NCI-H2196 (cell line): ENCODE measurements around the gene PLCZ1.
"Not testable (repeated sequence)": the region's sequence is repeated elsewhere in the genome, so short reads cannot be mapped to it uniquely, and the experiment has no call there.

Experiments
- DNase-seq: peaks from one replicate; lab custom pipeline; 2025; ENCODE audit not compliant: unreplicated experiment; lab: John Stamatoyannopoulos, UW

The PLCZ1 gene

DNA sequence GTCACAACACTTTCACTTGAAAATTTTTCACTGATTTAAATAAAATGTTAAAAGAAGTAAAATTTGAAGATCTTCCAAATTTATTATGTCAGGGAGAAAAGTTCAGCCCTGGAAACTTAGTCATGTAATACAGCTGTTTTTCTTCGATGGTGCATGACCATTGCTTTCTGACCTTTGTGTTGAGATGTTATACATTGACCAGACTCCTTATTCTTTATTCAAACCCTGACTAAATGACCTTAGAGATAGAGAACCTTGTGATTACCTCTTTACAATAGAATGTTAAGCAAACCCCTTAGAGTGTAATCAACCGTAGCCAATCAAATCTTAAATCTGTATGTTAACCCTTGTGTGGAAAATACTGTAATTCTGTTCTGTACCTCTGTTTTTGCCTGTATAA lies 34.5 kb downstream of the PLCZ1 start:
- no peak for DNase-seq

- no peak for DNase-seq
Measured at GRCh38 chr12:18700271-18700670, 37.5 kb downstream of the PLCZ1 start.

- no peak for DNase-seq
Measured at GRCh38 chr12:18696971-18697602, 40.7 kb downstream of the PLCZ1 start.

- DNase-seq, result not testable (repeated sequence)
Measured at GRCh38 chr12:18693986-18694385, 43.8 kb downstream of the PLCZ1 start.

- no peak for DNase-seq
Measured at GRCh38 chr12:18690653-18691052, 47.2 kb downstream of the PLCZ1 start.

DNA sequence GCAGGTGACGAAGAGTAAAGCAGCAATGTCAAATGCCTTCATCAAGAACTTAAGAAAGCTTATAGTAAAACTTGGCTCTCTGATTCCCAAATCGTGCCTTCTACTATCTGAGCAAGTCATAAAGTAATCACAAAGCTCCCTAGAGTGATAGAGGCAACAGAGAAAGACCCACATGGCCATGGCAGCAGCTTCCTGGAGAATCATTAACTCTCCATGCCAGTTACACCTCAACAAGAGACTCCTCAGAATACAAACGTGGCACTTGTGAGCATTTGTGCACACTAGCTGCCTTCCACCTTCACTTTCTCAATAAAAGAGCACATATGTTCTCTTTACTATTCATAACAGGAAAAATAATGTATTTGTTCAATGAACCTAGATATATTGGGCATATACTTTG lies 48.0 kb downstream of the PLCZ1 start:
- no peak for DNase-seq

GRCh38 chr12:18684430-18684829 lies 53.4 kb downstream of the PLCZ1 start:
- DNase-seq, result no peak

DNA sequence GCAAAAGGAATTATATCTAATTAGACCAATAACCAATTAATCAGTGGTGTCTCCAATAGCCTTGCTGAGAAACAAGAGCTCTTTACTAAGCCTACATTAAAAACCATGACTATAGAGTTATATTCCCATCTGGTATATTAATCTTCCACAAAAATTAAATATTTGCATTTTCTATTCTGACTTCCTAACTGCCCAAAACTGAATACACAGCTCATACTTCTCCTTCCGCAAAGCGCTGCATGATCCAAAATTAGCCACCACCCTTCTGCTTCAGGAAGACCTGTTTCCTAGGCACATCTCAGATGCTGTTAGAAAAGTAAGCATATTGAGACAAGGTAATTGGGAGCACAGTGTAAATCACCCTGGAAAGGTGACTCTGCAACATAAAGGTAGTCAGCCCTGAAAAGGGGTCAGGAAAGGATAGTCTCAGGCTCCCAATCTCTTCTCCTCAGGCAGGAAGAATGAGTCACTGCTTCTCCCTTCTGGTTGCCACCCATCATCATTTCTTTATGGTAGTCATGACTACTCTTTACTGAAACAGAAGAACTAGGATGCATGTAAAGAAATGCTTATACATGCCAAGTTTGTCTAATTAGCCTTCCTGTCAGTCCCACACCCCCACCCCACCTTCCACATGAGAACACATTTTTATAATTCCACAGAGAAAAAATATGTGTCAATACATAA lies 54.3 kb downstream of the PLCZ1 start:
- DNase-seq, result no peak

DNA sequence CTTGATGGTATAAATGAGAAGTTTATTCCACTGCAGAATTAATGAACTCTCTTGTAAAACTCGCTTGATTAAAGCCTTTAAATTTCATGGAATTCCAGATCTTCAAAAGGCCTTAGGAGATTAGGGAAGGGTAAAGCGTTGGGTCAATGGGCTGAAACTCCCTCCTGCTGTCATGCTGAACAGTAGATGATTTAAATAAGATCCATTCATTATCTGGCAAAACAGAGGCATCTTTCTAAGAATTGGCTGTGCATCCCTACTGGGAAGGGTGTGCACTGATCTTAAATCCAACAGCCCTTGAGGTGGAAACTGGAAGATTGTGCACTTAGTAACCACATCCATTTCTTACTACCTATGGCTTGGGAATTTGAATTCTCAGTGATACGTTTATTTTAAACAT lies 56.0 kb downstream of the PLCZ1 start:
- DNase-seq, result no peak

DNA sequence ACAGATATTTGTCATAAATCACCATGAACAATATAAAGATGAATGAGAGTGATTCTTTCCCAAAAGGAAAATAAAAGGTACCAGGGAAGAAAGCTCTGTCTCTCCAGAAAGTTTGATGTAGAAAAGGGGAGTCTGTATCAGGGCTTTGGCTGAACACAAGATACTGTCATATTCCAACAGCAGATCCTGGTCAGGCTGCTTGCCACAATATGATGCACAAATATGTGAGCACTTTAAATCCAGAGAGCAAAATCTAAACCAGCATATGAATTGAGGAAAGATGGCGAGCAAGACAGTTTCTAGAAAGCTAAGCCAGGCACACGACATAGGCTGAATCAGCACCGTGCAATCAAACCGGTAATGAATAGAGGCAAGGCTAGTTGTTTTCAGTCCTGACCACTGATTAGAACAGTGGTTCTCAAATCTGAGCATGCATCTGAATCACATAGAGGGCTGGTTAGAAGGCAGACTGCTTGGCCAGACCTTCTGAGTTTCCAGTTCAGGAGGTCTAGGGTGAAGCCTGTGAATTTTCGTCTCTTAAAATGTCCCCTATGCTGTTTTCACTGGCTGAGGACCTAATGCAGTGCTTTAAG lies 60.7 kb downstream of the PLCZ1 start:
- DNase-seq, result no peak

GRCh38 chr12:18676141-18676540 lies 61.7 kb downstream of the PLCZ1 start:
- DNase-seq, result no peak

GRCh38 chr12:18658829-18659228 lies 79.0 kb downstream of the PLCZ1 start:
- no peak for DNase-seq

GRCh38 chr12:18658179-18658578 lies 79.6 kb downstream of the PLCZ1 start:
- no peak for DNase-seq

- DNase-seq, result no peak
Measured at GRCh38 chr12:18655351-18655750, 82.5 kb downstream of the PLCZ1 start.

DNA sequence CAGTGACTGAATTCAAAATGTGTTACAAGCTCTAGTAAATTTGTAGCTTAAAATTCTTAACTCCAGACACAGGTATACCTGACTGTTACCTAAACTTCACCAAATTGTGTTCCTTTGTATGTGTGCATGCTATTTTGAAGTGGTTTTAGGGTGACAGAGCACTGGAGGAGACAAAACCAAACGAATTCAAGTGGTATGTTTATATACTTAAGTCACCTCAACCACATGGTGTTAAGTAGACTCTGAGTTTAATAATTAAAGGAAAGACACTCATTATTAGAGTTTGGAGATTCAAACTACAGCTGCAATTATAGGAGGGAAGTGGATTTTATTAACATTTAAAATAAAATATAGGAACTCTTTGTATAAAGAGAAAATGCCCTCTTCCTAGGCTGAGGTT lies 84.3 kb downstream of the PLCZ1 start:
- DNase-seq, result no peak

GRCh38 chr12:18652596-18652995 lies 85.2 kb downstream of the PLCZ1 start:
- no peak for DNase-seq

- DNase-seq, result no peak
Measured at GRCh38 chr12:18651525-18651924, 86.3 kb downstream of the PLCZ1 start.

GRCh38 chr12:18646286-18646890 lies 91.4 kb downstream of the PLCZ1 start:
- no peak for DNase-seq

DNA sequence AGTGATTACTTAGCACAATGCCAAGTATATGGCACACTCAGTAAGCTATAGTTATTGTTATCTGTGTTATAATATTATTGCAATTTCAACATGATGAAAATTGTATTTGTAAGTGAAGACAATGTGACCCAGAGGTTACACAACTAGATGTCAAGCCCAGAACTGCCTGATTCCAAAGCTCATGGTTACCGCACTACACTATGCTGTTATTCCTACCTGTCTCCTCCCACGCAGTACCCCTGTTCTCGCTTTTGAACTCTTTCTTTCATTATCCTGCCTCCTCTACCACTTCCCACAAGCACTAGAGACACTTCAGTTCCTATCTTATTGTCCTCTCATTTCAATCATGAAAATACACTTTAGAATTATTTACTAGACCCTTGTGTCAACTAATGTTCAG lies 93.2 kb downstream of the PLCZ1 start:
- no peak for DNase-seq

- DNase-seq, result no peak
Measured at GRCh38 chr12:18643681-18644080, 94.1 kb downstream of the PLCZ1 start.

- no peak for DNase-seq
Measured at GRCh38 chr12:18640321-18640955, 97.4 kb downstream of the PLCZ1 start.

DNA sequence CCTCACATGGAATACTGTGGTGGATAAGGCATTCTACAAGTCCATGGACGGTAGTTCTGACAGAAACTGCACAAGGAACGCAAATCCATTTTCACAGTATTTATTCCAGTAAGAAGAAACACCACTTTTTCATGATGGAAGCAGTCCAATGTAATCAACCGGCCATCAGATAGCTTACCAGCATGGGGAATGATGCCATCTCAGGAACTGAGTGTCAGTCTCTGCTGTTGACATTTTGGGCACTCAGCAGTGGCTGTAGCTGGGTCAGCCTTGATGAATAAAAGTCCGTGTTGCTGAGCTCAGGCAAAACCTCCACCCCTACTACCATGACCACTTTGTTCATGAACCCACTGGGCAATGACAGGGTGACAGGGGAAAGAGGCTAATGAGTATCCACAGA lies 103.4 kb downstream of the PLCZ1 start:
- DNase-seq, result no peak
